Peyer's patch (tissue), 4 donors: ENCODE data around the gene GGT1.
A peak's percentile ranks its signal among the peaks of the same experiment; 100 is the strongest.
"Not testable (repeated sequence)": the region's sequence is repeated elsewhere in the genome, so short reads cannot be mapped to it uniquely, and the experiment has no call there.

Experiments
- POLR2A ChIP-seq, 2 donors: fragments of 450-650 bp; IDR thresholded peaks; one replicate each; pipeline ENCODE4 v1.5.1; 2017; ENCODE audit warnings: antibody characterized with exemption in 2 of 2, mild to moderate bottlenecking in 2 of 2, moderate library complexity in 2 of 2
- TF ChIP-seq, protein P1 (sequence below), 6 experiments: fragments of 450-650 bp in 4 of 6; fragments of 200-600 bp in 2 of 6; sonication (generic) in 1 of 6; IDR thresholded peaks; one replicate each; pipeline ENCODE4 v1.5.1; 2017 to 2019; ENCODE audit warnings: antibody characterized with exemption in 6 of 6, mild to moderate bottlenecking in 3 of 6, moderate library complexity in 1 of 6

DNA sequence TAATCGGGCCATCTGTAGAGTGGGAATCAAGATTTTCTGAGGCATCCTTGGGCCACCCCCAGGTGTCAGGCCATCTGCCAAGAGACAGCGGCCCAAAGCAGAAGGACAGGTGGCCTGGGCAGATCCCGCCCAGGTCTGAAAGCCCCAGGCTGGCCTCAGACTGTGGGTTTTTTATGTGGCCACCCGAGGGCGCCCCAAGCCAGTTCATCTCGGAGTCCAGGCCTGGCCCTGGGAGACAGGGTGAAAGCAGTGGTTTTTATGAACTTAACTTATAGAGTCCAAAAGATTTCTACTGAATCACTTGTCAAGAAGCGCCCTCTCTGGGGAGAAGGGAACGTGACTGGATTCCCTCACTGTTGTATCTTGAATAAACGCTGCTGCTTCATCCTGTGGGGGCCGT lies 47.9 kb downstream of the GGT1 start:
- TF ChIP-seq, protein P1, sequence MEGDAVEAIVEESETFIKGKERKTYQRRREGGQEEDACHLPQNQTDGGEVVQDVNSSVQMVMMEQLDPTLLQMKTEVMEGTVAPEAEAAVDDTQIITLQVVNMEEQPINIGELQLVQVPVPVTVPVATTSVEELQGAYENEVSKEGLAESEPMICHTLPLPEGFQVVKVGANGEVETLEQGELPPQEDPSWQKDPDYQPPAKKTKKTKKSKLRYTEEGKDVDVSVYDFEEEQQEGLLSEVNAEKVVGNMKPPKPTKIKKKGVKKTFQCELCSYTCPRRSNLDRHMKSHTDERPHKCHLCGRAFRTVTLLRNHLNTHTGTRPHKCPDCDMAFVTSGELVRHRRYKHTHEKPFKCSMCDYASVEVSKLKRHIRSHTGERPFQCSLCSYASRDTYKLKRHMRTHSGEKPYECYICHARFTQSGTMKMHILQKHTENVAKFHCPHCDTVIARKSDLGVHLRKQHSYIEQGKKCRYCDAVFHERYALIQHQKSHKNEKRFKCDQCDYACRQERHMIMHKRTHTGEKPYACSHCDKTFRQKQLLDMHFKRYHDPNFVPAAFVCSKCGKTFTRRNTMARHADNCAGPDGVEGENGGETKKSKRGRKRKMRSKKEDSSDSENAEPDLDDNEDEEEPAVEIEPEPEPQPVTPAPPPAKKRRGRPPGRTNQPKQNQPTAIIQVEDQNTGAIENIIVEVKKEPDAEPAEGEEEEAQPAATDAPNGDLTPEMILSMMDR (IDR thresholded peaks at IDR 0.05), result peak in 2 of 6 experiments; percentile 3 to 28
- not testable (repeated sequence) for TF ChIP-seq POLR2A (IDR thresholded peaks at IDR 0.05)
